Thymus (tissue), 11 donors: ENCODE measurements around the gene CERS6. TPM values are rescaled to one million over a fixed set of nuclear protein-coding genes. Genes with fewer than 3 reads are reported as not detected.

Source experiments
- DNase-seq, 9 donors: peaks; one replicate each; pipeline ENCODE4 v3.0.0-alpha.2; 2013; ENCODE audit warnings: low spot score in 9 of 9, low read depth in 6 of 9, missing footprints in 1 of 9
- H3K27ac ChIP-seq, 2 donors: one replicate each; pipeline ENCODE4 v1.5.1; 2013; ENCODE audit warnings: control low read depth in 1 of 2, low read depth in 1 of 2, low read length in 1 of 2, mild to moderate bottlenecking in 1 of 2, moderate library complexity in 1 of 2
- H3K27me3 ChIP-seq, 2 donors: one replicate each; pipeline ENCODE4 v1.5.1; 2013; ENCODE audit warnings: low read length in 1 of 2; ENCODE audit not compliant: control insufficient read depth in 2 of 2, insufficient read depth in 1 of 2
- H3K36me3 ChIP-seq, 2 donors: one replicate each; pipeline ENCODE4 v1.5.1; 2013; ENCODE audit warnings: low read length in 1 of 2, mild to moderate bottlenecking in 1 of 2, moderate library complexity in 1 of 2; ENCODE audit not compliant: control insufficient read depth in 2 of 2, insufficient read depth in 2 of 2
- H3K4me1 ChIP-seq, 2 donors: one replicate each; pipeline ENCODE4 v1.5.1; 2013; ENCODE audit warnings: low read length in 2 of 2; ENCODE audit not compliant: control insufficient read depth in 2 of 2, insufficient read depth in 2 of 2
- H3K4me3 ChIP-seq, 2 donors: one replicate each; pipeline ENCODE4 v1.5.1; 2013; ENCODE audit warnings: low read length in 2 of 2, control low read depth in 1 of 2, mild to moderate bottlenecking in 1 of 2
- H3K9me3 ChIP-seq, 2 donors: one replicate each; pipeline ENCODE4 v1.5.1; 2013; ENCODE audit warnings: low read length in 1 of 2, mild to moderate bottlenecking in 1 of 2; ENCODE audit not compliant: control insufficient read depth in 2 of 2, insufficient read depth in 1 of 2
- WGBS: extraction: QIAGEN DNeasy Blood & Tissue Kit; methylation state at CpG from one replicate; pipeline ENCODE4 v1.1.7; 2013; 5-methylcytosine and 5-hydroxymethylcytosine counted together
- polyA plus RNA-seq: library from polyadenylated mRNA; stranded (reverse); fragments of 200-250 nt; gene quantifications from one replicate; pipeline ENCODE4 v1.2.3, GENCODE V29; 2013
- total RNA-seq: library from RNA; stranded (reverse); fragments of 120-200 nt; gene quantifications from one replicate; pipeline ENCODE4 v1.2.4, GENCODE V29; 2013
- donor health status: healthy.

CERS6 gene
- total and polyA plus RNA-seq, 2 donors: 12.1 to 26.9 TPM

- DNase-seq: no peak
- H3K27me3 ChIP-seq: no peaks in the 10 kb centered on the region
- H3K4me1 ChIP-seq: peaks cover 25 to 27% of the 10 kb centered on the region in 2 donors
- WGBS: 97% methylated on average over 4 of the region's 4 CpGs
- H3K4me3 ChIP-seq: no peak overlapping the region
- H3K27ac ChIP-seq: no peak overlapping the region
- H3K36me3 ChIP-seq: peaks cover 0 to 6% of the 10 kb centered on the region in 2 donors
- H3K9me3 ChIP-seq: no peaks in the 10 kb centered on the region
Measured at GRCh38 chr2:168585700-168586099, 129.6 kb downstream of the CERS6 start.

- H3K27ac ChIP-seq: no peak overlapping the region
- no peaks in the 10 kb centered on the region for H3K9me3 ChIP-seq
- 97% methylated on average over 2 of the region's 2 CpGs for WGBS
- no peak for DNase-seq
- no peak overlapping the region for H3K4me3 ChIP-seq
- H3K36me3 ChIP-seq: peaks cover 0 to 6% of the 10 kb centered on the region in 2 donors
- peaks cover 15 to 17% of the 10 kb centered on the region in 2 donors for H3K4me1 ChIP-seq
- H3K27me3 ChIP-seq: no peaks in the 10 kb centered on the region
Measured at GRCh38 chr2:168587307-168587706, 131.2 kb downstream of the CERS6 start.

GRCh38 chr2:168589236-168590211 lies 133.5 kb downstream of the CERS6 start:
- DNase-seq: no peak
- Histone ChIP-seq H3K27ac (no peak overlapping the region), H3K4me3 (no peak overlapping the region), H3K36me3 (peaks cover 0 to 5% of the 10 kb centered on the region in 2 donors), H3K9me3 (no peaks in the 10 kb centered on the region), H3K27me3 (no peaks in the 10 kb centered on the region), H3K4me1 (peaks cover 4 to 8% of the 10 kb centered on the region in 2 donors)
- 74% methylated on average over 5 of the region's 5 CpGs for WGBS

GRCh38 chr2:168592181-168592831 lies 136.2 kb downstream of the CERS6 start:
- WGBS: 88% methylated on average over 3 of the region's 3 CpGs
- Histone ChIP-seq H3K27ac (no peak overlapping the region), H3K4me3 (no peak overlapping the region), H3K9me3 (no peaks in the 10 kb centered on the region), H3K4me1 (peaks cover 10 to 11% of the 10 kb centered on the region in 2 donors), H3K27me3 (no peaks in the 10 kb centered on the region), H3K36me3 (no peaks in the 10 kb centered on the region)
- no peak for DNase-seq

- H3K27me3 ChIP-seq: no peaks in the 10 kb centered on the region
- 93% methylated on average over 1 of the region's 1 CpG for WGBS
Measured at GRCh38 chr2:168593713-168594112, 137.6 kb downstream of the CERS6 start.

GRCh38 chr2:168594778-168595177 lies 138.7 kb downstream of the CERS6 start:
- peak in 7 of 9 donors; percentile 18 to 75 (median 46) for DNase-seq
- H3K36me3 ChIP-seq: no peaks in the 10 kb centered on the region
- H3K4me1 ChIP-seq: peaks cover 10 to 11% of the 10 kb centered on the region in 2 donors
- H3K4me3 ChIP-seq: no peak overlapping the region
- H3K27me3 ChIP-seq: no peaks in the 10 kb centered on the region
- no peaks in the 10 kb centered on the region for H3K9me3 ChIP-seq
- WGBS: 4% methylated on average over 1 of the region's 1 CpG
- H3K27ac ChIP-seq: peak overlapping the region in 1 of 2 donors; percentile 53

More at GRCh38 chr2:168593713-168594112, 137.6 kb downstream of the CERS6 start:
- Histone ChIP-seq H3K36me3 (no peaks in the 10 kb centered on the region), H3K4me1 (peaks cover 10 to 11% of the 10 kb centered on the region in 2 donors), H3K27ac (no peak overlapping the region), H3K4me3 (no peak overlapping the region), H3K9me3 (no peaks in the 10 kb centered on the region)
- DNase-seq: no peak

- Histone ChIP-seq H3K9me3 (no peaks in the 10 kb centered on the region), H3K4me1 (peaks cover 10 to 11% of the 10 kb centered on the region in 2 donors), H3K36me3 (no peaks in the 10 kb centered on the region), H3K27me3 (no peaks in the 10 kb centered on the region), H3K4me3 (no peak overlapping the region), H3K27ac (no peak overlapping the region)
- WGBS: 97% methylated on average over 6 of the region's 6 CpGs
- DNase-seq: no peak
Measured at GRCh38 chr2:168596881-168597655, 141.0 kb downstream of the CERS6 start.

- H3K27ac ChIP-seq: no peak overlapping the region
- H3K9me3 ChIP-seq: no peaks in the 10 kb centered on the region
- WGBS: 100% methylated on average over 1 of the region's 1 CpG
- no peak for DNase-seq
- H3K4me1 ChIP-seq: peaks cover 5% of the 10 kb centered on the region in 2 donors
- H3K27me3 ChIP-seq: no peaks in the 10 kb centered on the region
- no peaks in the 10 kb centered on the region for H3K36me3 ChIP-seq
- H3K4me3 ChIP-seq: no peak overlapping the region
Measured at GRCh38 chr2:168599738-168600137, 143.7 kb downstream of the CERS6 start.
